ENCODE results near the gene HBZ.
"Not testable (repeated sequence)": the region's sequence is repeated elsewhere in the genome, so short reads cannot be mapped to it uniquely, and the experiment has no call there.

Gene HBZ

DNA sequence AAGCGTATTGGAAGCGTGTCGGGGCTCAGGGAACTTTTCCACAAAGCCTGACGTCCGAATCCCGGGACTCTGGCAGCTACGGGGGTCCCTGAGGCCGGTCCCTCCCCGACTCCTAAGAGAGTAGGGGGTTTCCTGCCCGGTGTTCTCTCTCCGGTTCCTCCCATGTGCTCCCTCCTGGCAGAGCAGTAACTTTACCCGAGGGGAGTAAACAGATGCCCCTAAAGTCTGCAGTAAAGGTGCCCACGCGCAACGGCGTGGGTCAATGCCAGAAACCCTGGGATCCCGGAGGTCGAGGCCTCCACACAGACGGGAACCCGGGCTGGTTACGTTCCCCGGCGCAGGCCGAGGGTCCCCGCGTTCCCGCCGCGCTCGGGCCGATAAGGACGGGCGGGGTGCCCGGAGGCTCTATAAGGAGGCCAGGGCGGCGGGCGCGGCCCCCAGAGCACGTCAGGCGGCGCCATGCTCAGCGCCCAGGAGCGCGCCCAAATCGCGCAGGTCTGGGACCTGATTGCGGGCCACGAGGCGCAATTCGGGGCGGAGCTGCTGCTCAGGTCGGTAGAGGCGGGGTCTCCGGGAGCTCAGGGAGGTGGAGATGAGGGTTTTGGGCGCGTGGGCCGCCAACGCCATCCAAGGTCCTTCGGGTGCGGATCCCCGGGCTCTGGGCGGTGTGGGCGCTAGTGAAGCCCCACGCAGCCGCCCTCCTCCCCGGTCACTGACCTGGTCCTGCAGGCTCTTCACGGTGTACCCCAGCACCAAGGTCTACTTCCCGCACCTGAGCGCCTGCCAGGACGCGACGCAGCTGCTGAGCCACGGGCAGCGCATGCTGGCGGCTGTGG, 13.3 kb downstream of the HBZ start, which contains the start of gene HBM:
Gene HBM, plus strand, starts transcription at position 440 of the 836 bp plus-strand sequence. Its CDS starts 20 bp downstream, at position 460.
- no peak for TF ChIP-seq CTCF (IDR thresholded peaks at IDR 0.05; ENCODE audit: control extremely low read depth, extremely low read depth, low read depth, missing control alignments)
- ChIA-PET CTCF (interaction anchor here (1.1 to 1.6 kb wide), 2 partner anchors 14 to 16 kb away, joined by 3 to 5 read pairs; partner anchors contain the start of gene HBQ1), POLR2A (no interaction called here)
- no peak for DNase-seq (ENCODE audit: extremely low spot score)

DNA sequence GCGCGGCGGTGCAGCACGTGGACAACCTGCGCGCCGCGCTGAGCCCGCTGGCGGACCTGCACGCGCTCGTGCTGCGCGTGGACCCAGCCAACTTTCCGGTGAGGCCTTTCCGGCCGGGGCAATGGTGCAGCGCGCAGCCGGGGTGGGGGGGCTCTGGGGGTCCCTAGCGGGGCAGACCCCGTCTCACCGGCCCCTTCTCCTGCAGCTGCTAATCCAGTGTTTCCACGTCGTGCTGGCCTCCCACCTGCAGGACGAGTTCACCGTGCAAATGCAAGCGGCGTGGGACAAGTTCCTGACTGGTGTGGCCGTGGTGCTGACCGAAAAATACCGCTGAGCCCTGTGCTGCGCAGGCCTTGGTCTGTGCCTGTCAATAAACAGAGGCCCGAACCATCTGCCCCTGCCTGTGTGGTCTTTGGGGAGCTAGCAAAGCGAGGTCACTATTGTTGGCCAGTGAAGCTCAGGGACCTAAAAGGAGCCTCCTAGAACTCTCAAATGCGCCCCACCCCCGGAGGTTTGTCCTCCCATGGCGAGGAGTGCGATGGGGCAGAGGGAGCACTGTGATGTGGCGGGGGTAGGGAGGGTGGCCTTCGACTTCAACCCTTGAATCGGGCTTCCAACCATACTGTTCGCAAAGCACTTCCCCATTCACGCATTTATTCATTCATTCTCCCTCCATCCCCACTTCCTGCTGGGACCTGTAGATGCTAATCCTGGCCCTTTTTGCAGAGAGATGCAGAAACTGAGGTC, 14.1 kb downstream of the HBZ start:
- DNase-seq (ENCODE audit: extremely low spot score), result no peak
- POLR2A ChIA-PET, result no interaction called here

DNA sequence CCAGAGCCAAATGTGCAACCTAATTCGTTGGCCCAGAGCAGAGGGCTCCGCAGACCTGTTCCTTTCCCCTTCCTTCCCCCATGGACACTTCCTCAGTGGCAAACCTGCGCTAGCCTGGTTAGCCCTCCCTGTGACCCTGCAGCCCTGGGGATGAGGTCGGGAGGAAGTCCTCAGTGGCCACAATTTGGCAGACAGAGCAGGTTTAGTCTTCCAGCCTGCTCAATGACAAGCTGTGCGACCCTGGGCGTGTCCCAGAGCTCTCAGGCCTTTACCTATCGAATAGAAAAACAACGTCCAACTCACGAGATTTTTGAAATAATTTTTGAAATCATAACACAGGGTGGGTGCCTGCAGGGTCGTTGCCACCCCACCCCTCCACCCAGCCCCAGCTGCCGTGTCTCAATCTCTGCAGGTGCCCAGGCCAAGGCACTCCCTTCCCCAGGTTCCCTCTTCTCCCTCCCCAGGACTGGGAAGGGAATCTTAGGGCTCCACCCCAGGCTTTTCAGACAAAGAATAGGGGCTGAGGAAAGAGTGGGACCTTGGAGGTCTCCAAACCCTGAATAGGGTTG, 14.8 kb downstream of the HBZ start:
- CTCF ChIA-PET, result interaction anchor here (1.1 to 3.0 kb wide), 3 partner anchors 13 to 102 kb away, joined by 3 to 11 read pairs (median 8); partner anchors contain the start of gene HBQ1
- TF ChIP-seq CTCF (IDR thresholded peaks at IDR 0.05; ENCODE audit: control extremely low read depth, extremely low read depth, low read depth, missing control alignments), result no peak
- POLR2A ChIA-PET, result no interaction called here
- no peak for DNase-seq (ENCODE audit: extremely low spot score)

More for the DNA sequence above, 14.1 kb downstream of the HBZ start:
- TF ChIP-seq CTCF (IDR thresholded peaks at IDR 0.05; ENCODE audit: control extremely low read depth, extremely low read depth, low read depth, missing control alignments), result no peak
- CTCF ChIA-PET, result interaction anchor here (1.1 to 3.0 kb wide), 3 partner anchors 14 to 101 kb away, joined by 3 to 11 read pairs (median 8); partner anchors contain the start of gene HBQ1

DNA sequence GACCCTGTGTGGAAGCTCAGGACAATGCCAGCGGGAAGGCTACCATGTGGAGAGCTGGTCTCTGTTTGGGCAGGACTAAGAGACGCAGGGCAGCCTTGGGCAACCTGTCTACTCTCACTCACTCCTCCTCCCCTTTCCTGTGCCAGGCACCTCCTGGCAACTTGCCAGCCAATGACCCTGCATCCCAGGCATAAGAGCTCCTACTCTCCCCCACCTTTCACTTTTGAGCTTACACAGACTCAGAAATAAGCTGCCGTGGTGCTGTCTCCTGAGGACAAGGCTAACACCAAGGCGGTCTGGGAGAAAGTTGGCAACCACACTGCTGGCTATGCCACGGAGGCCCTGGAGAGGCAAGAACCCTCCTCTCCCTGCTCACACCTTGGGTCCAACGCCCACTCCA, 16.0 kb downstream of the HBZ start:
- DNase-seq (ENCODE audit: extremely low spot score), result no peak
- CTCF ChIA-PET, result interaction anchor here (1.3 to 3.0 kb wide), 5 partner anchors 9 to 115 kb away, joined by 4 to 11 read pairs (median 8); partner anchors contain the start of genes POLR3K and SNRNP25
- POLR2A ChIA-PET, result no interaction called here
- no peak for TF ChIP-seq CTCF (IDR thresholded peaks at IDR 0.05; ENCODE audit: control extremely low read depth, extremely low read depth, low read depth, missing control alignments)

DNA sequence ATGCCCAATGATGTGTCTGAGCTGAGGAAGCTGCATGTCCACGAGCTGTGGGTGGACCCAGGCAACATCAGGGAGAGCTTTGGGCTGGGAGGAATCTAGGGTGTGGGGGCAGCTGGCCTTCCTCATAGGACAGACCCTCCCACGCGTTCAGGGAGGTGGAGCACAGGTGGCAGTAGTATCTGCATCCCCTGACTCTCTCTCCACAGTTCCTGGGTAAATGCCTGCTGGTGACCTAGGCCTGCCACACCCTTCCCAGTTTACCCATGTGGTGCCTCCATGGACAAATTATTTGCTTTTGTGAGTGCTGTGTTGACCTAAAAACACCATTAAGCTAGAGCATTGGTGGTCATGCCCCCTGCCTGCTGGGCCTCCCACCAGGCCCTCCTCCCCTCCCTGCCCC, 16.6 kb downstream of the HBZ start:
- DNase-seq (ENCODE audit: extremely low spot score), result no peak
- no peak for TF ChIP-seq CTCF (IDR thresholded peaks at IDR 0.05; ENCODE audit: control extremely low read depth, extremely low read depth, low read depth, missing control alignments)
- CTCF ChIA-PET, result interaction anchor here (1.3 to 3.0 kb wide), 5 partner anchors 8 to 116 kb away, joined by 4 to 11 read pairs (median 8); partner anchors contain the start of genes POLR3K and SNRNP25
- POLR2A ChIA-PET, result no interaction called here

DNA sequence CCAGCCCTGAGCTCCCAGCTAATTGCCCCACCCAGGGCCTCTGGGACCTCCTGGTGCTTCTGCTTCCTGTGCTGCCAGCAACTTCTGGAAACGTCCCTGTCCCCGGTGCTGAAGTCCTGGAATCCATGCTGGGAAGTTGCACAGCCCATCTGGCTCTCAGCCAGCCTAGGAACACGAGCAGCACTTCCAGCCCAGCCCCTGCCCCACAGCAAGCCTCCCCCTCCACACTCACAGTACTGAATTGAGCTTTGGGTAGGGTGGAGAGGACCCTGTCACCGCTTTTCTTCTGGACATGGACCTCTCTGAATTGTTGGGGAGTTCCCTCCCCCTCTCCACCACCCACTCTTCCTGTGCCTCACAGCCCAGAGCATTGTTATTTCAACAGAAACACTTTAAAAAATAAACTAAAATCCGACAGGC, 17.7 kb downstream of the HBZ start:
- POLR2A ChIA-PET; DNase-seq (ENCODE audit: extremely low spot score): not testable (repeated sequence)
- CTCF ChIA-PET, result interaction anchor here (2.5 kb wide), 1 partner anchor 63 kb away, joined by 9 read pairs; no protein-coding TSS in a partner anchor

Measured in GM10248 (cell line).